Left lung (tissue), 10 donors: ENCODE measurements around the gene ZDHHC17. TPM values are rescaled to one million over a fixed set of nuclear protein-coding genes. Genes with fewer than 3 reads are reported as not detected.

Experiments used
- ATAC-seq: fragments of 200-7000 bp; cut with Tn5 transposase; one replicate; pipeline ENCODE4 v1.9.1; 2020; ENCODE audit warnings: moderate library complexity
- DNase-seq, 4 donors: peaks; one replicate each; pipeline ENCODE4 v3.0.0-alpha.2; 2013 to 2020
- H3K27ac ChIP-seq, 2 donors: fragments of 200-600 bp; sonication (generic) in 1 of 2; one replicate each; pipeline versions ENCODE4 v1.5.0 to v1.8.0; 2020 to 2021
- H3K27me3 ChIP-seq, 2 donors: fragments of 200-600 bp; sonication (generic) in 1 of 2; one replicate each; pipeline versions ENCODE4 v1.5.0 to v1.8.0; 2020 to 2021
- H3K36me3 ChIP-seq, 2 donors: fragments of 200-600 bp; sonication (generic) in 1 of 2; one replicate each; pipeline versions ENCODE4 v1.5.0 to v1.8.0; 2020 to 2021
- H3K4me1 ChIP-seq, 2 donors: fragments of 200-600 bp; one replicate each; pipeline ENCODE4 v1.8.0; 2021
- H3K4me3 ChIP-seq, 2 donors: fragments of 200-600 bp; sonication (generic) in 1 of 2; one replicate each; pipeline versions ENCODE4 v1.5.0 to v1.8.0; 2020 to 2021; ENCODE audit warnings: mild to moderate bottlenecking in 1 of 2
- H3K9me3 ChIP-seq, 2 donors: fragments of 200-600 bp; sonication (generic) in 1 of 2; one replicate each; pipeline versions ENCODE4 v1.5.0 to v1.8.0; 2020 to 2021
- intact Hi-C, 2 donors: fragments of 100-400 bp; cut with DNase I; formaldehyde crosslinking; loops; one replicate each; pipeline versions ENCODE4 v1.11.2 to v1.14.2; 2022
- polyA plus RNA-seq, 6 donors: library from polyadenylated mRNA; unstranded; fragments of 120-200 nt; gene quantifications; one replicate each; pipeline ENCODE4 v1.2.1, GENCODE V29; 2013; ENCODE audit not compliant: insufficient read length in 6 of 6
- total RNA-seq, 2 donors: library from RNA; stranded (reverse); fragmentation: NEBNext Ultra II Directional; extraction: Animal tissue kit (Norgen Biotek cat#: 25700); gene quantifications; one replicate each; pipeline ENCODE4 v1.2.1, GENCODE V29; 2021
- TF ChIP-seq, protein P1 (sequence below), 2 donors: fragments of 200-600 bp; sonication (generic) in 1 of 2; IDR thresholded peaks; one replicate each; pipeline versions ENCODE4 v1.5.0 to v1.8.0; 2021; ENCODE audit warnings: antibody characterized with exemption in 2 of 2
- donor health status: DM: no; HTN: yes; CAD: no.
- donor health status: DM: no; HTN: no; CAD: no.

The ZDHHC17 gene
- total and polyA plus RNA-seq, 8 donors = 26.8 to 99.6 (median 77.6) TPM

DNA sequence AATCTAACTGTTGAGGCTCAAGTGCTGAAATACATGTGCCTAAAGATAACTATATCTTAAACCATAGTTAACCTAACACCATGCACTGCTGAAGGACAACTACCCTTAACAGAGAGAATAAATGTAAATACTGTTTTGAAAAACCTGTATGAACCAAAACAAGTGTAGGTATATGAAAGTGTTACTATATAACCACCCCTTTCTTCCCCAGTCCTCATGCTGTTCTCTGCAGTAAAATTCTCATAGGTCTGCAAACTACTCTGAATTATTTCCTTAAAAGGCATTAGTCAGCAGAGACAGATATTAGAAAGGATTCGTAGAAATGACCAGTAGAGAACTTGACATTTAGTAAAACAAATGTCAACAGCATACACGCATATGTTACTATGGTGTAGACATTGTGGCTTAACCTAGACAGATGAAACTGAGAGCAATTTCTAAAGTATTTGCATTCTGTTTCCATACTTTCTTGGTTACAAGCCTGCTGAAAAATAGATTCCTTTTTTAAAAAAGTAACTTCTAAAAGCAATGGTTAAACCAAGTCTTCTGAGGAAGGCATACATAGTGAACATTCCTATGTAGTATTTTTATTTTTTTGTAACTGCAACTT is 101.0 kb downstream of the ZDHHC17 start:
- TF ChIP-seq, protein P1, sequence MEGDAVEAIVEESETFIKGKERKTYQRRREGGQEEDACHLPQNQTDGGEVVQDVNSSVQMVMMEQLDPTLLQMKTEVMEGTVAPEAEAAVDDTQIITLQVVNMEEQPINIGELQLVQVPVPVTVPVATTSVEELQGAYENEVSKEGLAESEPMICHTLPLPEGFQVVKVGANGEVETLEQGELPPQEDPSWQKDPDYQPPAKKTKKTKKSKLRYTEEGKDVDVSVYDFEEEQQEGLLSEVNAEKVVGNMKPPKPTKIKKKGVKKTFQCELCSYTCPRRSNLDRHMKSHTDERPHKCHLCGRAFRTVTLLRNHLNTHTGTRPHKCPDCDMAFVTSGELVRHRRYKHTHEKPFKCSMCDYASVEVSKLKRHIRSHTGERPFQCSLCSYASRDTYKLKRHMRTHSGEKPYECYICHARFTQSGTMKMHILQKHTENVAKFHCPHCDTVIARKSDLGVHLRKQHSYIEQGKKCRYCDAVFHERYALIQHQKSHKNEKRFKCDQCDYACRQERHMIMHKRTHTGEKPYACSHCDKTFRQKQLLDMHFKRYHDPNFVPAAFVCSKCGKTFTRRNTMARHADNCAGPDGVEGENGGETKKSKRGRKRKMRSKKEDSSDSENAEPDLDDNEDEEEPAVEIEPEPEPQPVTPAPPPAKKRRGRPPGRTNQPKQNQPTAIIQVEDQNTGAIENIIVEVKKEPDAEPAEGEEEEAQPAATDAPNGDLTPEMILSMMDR (IDR thresholded peaks at IDR 0.05) = no peak
- DNase-seq = no peak
- Histone ChIP-seq H3K27ac (no peak overlapping the region), H3K36me3 (no peaks in the 10 kb centered on the region), H3K4me1 (no peaks in the 10 kb centered on the region), H3K27me3 (no peaks in the 10 kb centered on the region), H3K9me3 (no peaks in the 10 kb centered on the region), H3K4me3 (no peak overlapping the region)
- ATAC-seq = no peak
- intact Hi-C loops = no loop called here

GRCh38 chr12:76866151-76866567 is 102.2 kb downstream of the ZDHHC17 start:
- DNase-seq (no peak), ATAC-seq (no peak)
- intact Hi-C loops = no loop called here
- TF ChIP-seq, protein P1 (IDR thresholded peaks at IDR 0.05) = no peak
- Histone ChIP-seq H3K4me1 (no peaks in the 10 kb centered on the region), H3K9me3 (no peaks in the 10 kb centered on the region), H3K36me3 (no peaks in the 10 kb centered on the region), H3K27ac (no peak overlapping the region), H3K4me3 (no peak overlapping the region), H3K27me3 (no peaks in the 10 kb centered on the region)

DNA sequence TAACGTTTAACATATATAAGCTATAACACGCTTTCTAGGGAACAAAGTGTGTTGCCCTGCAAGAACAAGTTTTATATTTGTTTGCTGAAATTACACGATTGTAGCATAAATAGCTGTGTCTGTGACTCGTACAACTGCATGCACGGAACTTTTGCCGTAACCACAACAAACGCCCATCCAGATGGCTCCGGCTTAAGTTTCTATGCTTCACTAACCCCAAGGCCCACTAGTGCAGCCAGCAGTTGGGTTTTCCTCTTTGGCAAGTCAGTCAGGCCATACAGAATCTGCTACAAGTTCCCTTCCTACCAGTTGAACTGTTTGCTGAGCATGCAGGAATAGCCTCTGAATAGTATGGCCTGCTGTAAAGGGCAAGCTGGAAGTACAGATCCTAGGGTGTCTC is 102.8 kb downstream of the ZDHHC17 start:
- no peaks in the 10 kb centered on the region for H3K9me3 ChIP-seq
- H3K27me3 ChIP-seq = no peaks in the 10 kb centered on the region
- TF ChIP-seq, protein P1 (IDR thresholded peaks at IDR 0.05) = no peak
- no peak overlapping the region for H3K4me3 ChIP-seq
- no peaks in the 10 kb centered on the region for H3K36me3 ChIP-seq
- ATAC-seq (no peak), DNase-seq (no peak)
- no peak overlapping the region for H3K27ac ChIP-seq
- intact Hi-C loops = no loop called here
- H3K4me1 ChIP-seq = no peaks in the 10 kb centered on the region

DNA sequence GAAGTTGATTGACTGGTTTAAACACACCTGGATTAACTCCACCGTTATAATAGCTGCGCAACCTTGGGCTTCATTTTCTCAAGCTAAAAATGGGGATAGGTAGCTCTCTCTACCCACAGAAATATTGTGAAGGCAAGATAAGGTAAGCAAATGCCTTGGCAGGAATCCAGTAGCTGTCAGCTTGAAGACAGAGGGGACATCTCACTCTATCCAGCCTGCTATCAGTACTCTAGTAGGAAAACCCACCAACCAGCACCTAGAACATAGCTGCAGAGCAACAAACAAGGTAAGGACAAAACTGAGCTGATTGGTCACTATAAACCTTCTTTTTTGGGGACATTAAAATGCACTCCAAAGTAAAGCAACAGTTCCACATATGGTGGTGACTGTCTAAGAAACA is 107.2 kb downstream of the ZDHHC17 start:
- Histone ChIP-seq H3K4me3 (no peak overlapping the region), H3K4me1 (peaks cover 0 to 3% of the 10 kb centered on the region in 2 donors), H3K36me3 (no peaks in the 10 kb centered on the region), H3K9me3 (no peaks in the 10 kb centered on the region), H3K27me3 (no peaks in the 10 kb centered on the region), H3K27ac (no peak overlapping the region)
- intact Hi-C loops = no loop called here
- no peak for ATAC-seq
- TF ChIP-seq, protein P1 (IDR thresholded peaks at IDR 0.05) = no peak
- no peak for DNase-seq

- Histone ChIP-seq H3K36me3 (no peaks in the 10 kb centered on the region), H3K9me3 (no peaks in the 10 kb centered on the region), H3K4me1 (peaks cover 0 to 3% of the 10 kb centered on the region in 2 donors), H3K27me3 (peaks cover 0 to 6% of the 10 kb centered on the region in 2 donors), H3K27ac (no peak overlapping the region), H3K4me3 (no peak overlapping the region)
- ATAC-seq (no peak), DNase-seq (no peak)
- intact Hi-C loops = no loop called here
- TF ChIP-seq, protein P1 (IDR thresholded peaks at IDR 0.05) = no peak
Observed at GRCh38 chr12:76871742-76872141, 107.8 kb downstream of the ZDHHC17 start.
